ENCODE results near the gene FHAD1.
A peak's percentile ranks its signal among the peaks of the same experiment; 100 is the strongest.

The FHAD1 gene

DNA sequence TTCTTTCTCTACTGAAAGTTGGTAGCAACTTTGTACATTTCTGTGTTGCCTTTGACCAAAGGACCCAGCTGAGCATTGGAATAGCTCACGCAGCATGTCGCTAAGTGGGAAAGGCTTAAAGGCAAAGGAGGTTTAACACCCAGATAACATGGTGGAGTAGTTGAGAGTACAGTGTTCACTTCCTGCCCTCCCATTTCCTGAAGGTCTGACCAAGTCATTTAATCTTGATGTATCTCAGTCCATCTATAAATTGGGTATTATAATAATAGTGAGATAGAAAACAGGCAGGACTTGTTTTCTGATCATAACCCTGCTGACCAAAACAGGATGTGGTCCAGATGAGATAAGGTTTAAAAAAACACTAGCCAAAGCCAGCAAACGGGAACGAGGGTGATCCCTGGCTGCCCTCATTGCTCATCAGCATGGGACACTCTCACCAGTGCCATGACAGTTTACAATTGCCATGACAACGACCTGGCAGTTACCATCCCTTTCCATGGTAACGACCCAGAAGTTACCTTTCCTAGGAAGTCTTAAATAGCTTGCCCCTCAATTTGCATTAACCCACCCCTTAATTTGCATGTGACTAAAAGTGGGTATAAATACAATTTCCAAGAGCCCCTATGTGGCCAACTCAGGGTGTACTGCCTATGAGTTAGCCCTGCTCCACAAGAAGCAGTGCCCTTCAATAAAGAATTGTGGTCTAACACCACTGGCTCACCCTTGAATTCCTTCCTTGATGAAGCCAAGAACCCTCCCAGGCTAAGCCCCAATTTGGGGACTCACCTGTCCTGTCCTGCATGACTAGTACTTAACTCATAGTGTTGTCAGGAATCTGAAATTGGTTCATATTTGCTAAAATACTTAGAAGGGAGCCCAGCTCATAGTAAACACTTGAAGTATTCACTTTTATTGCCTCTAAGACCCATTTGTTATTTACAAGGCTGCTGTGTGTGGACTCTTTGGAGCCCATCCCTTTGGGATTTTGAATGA is 28.4 kb upstream of the FHAD1 start:
- peak; percentile 39 for DNase-seq (ENCODE audit: low read depth)

DNA sequence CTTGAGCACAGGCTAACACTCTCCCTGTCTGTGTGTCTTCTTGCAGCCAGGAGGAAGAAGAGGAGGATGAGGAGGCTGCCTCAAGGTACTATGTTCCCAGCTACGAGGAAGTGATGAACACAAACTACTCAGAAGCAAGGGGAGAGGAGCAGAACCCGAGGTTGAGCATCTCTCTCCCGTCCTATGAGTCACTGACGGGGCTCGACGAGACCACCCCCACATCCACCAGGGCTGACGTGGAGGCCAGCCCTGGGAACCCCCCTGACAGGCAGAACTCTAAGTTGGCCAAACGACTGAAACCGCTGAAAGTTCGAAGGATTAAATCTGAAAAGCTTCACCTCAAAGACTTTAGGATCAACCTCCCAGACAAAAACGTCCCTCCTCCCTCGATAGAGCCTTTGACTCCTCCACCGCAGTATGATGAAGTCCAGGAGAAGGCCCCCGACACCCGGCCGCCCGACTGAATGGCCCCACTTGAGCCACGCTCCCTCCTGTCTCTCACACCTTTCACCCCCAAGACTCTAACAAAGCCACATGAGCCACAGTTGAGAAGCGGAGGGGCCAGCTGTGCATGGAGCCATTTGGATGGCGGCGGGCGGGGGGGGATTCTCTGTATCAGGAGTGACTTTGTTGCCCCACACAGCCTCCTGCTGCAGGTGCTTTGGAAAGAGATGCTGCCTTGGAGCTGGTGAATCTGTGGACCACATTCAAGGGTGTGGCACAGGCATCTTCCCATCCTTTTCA is 27.6 kb upstream of the FHAD1 start:
- no peak for DNase-seq (ENCODE audit: low read depth)

DNA sequence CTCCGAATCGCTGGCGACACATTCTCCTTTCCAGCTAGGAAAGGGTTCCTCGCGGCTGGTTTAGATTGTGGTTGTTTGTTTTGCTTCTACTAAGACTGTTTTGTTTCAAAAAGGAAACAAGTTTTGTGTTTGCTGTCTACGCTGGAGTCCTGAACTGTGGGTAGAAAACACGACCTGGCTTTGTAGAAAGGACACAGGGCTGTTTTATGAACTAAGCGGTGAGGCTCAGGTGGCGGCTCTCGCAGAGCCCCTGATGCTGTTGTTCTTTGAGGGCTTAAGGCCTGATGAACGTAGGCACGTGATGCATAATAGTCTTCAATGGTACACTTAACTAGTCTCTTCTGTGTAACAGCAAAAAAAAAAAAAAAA is 27.0 kb upstream of the FHAD1 start:
- DNase-seq (ENCODE audit: low read depth): no peak

DNA sequence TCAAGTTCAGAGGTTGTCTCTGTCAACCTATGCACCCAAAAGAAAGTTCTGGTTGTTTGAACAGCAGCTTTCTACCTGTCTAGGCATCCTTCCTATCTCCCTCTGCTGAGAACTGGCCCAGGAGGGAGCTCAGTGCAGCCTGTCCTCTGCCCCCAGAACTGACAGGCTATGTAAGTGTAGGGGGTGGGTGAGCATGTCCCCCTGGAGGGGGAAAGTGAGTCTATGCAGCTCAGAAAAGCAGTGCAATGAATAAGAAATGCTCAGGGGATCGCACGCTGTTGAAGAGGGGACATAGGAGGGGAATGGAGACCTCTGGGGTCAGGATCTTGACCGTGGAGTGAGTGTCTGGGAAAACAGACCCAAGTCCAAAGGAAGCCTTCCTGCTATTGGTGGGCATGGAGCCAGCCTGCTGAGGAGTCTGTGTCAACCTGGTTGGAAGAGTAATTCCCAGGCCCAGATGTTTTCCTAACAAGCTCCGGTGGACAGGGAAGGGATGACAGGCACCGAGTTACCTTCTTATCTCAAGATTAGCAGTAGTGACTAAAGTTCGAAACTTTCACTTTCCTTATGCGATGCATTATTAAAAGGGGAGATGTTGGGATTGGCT is 26.1 kb upstream of the FHAD1 start:
- DNase-seq (ENCODE audit: low read depth): no peak

DNA sequence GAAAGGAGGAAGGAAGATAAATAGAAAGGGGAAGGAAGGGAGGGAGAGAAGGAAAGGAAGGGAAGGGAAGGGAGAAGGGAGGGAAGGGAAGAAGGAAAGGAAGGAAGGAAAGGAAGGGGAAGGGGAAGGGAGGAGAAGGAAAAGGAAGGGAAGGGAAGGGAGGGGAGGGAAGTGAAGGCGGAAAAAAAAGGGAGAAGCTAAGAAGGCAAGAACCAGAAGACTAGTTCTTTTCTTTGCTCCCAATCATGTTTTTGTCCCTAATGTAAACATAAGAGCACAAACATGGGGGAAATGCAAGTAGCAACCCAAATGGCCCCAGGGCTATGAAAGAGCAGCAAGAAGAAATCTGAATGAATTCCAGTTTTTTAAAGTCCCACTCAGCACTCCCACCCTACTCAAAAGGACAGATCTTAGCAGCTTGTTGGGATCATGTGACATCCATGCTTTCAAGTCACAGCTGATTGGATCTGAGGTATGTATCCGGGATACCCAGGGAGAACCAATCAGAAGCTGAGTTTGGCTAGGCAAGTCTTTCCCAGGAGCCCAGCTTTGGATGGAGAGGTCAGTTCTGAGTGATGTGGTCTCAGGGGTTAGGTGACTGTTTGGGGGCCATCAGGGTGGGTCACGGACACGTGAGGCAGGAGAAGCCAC is 24.2 kb upstream of the FHAD1 start:
- no peak for DNase-seq (ENCODE audit: low read depth)

DNA sequence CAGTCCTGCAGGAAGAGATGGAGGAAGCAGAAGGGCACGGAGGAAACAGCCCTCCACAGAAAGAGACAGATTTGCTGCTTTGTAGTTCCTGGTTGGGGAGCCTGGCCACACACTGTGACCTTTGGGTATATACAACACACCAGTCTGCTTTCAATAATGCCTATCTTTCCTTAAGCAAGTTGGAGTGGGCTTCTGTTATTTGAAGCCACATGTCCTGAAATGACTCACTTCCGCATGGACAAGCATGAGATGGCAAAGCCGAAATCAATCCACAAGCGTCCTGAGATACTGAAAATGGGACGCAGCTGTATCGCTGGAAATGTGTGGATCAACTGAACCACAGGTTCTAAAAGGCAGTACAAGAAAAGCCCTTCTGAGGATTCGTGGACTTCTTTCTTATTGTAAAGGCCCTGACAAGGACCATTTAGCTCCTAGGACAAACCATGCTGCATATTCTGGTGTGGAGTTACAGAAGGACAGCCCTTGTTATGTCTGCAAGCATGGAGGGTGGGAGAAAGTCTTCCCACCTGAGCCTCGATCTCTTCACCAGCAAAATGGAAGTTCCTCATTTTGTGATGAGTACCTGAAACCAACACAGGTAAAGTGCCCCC is 22.7 kb upstream of the FHAD1 start:
- no peak for DNase-seq (ENCODE audit: low read depth)

DNA sequence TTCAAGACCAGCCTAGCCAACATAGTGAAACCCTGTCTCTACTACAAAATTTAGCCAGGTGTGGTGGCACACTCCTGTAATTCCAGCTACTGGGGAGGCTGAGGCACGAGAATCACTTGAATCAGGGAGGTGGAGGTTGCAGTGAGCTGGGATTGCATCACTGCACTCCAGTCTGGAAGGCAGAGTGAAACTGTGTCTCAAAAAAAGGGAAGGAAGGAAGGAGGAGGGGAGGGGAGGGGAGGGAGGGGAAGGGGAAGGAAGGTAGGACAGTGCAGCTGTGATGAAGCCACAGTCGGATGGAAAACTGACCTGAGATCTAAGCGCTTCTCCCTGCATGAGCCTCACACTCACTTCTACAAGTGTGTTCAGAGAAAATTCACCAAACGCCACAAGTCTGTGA is 22.0 kb upstream of the FHAD1 start:
- no peak for DNase-seq (ENCODE audit: low read depth)

DNA sequence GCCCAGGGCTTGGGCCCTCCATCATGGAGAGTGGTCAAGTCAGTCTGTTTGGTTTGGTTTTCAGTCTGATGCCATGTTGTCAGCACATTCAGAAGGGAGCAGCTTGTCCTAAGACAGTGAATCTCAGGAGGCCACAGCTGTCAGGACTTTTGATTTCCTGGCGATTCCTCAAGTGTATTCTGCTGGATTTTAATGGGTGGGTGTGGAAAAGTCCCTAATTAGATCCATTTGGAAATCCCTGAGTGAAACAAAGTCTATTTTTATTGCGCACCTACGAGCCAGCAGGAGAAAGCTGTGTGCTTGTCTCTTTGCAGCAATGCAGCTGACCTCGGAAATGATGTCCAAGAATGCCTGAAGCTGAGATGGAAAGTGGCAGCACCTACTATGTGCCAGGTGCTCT is 21.6 kb upstream of the FHAD1 start:
- DNase-seq (ENCODE audit: low read depth): no peak

DNA sequence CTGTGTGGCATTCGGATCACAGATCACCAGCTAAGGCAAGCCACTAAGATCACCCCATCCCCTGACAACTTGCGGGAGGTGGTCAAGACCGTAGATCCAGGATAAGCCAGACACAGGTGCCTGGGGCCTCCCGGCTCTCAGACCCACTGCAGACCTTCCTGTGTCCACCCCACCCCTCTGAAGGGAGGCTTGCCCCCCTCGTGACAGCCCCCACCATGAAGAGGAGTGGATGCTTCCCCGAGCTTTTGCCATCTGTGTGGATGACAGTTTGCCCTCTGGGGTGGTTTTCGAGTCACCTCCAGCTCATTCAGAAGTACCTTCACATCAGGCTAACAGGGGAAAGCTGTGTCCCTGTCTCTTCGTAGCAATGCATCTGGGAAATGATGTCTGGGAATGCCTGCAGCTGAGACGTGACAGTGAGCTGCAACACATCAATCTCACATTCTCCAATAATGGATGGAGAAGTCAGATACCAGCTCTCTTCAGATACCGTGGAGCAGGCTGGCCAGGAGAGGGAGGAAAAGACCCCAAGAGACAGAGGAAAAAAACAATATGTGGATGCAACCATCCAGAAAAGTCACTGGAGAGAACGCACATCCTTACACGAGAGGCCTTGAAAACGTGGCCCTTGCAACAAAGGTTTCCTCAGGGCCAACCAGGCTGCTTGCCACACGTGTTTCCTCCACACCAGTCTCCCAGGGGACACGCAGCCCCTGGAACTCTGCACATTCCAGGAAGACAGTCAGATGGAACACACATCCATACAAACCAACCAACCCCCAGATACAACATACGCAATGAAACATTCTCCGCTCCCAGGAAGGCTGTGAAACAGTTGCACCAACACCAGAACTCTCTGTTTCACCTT is 20.4 kb upstream of the FHAD1 start:
- DNase-seq (ENCODE audit: low read depth): no peak

DNA sequence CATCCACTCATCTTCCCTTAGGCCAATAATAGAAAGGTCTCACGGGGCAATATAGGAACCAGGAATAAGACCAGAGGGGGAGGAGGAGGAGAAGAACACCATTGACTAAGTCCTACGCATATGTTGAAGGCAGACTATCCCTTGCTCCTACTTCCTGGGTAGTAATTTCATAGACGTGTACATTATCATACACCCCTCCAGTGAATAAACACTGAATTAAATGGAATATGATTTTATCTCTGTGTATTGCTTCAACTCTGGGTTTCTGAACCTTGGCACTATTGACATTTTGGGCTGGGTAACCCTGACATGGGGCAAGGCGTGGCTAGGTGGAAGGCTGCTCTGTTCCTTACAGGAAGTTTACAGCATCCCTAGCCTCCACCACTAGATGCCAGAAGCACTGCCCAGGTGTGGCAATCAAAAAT is 17.3 kb upstream of the FHAD1 start:
- no peak for DNase-seq (ENCODE audit: low read depth)

DNA sequence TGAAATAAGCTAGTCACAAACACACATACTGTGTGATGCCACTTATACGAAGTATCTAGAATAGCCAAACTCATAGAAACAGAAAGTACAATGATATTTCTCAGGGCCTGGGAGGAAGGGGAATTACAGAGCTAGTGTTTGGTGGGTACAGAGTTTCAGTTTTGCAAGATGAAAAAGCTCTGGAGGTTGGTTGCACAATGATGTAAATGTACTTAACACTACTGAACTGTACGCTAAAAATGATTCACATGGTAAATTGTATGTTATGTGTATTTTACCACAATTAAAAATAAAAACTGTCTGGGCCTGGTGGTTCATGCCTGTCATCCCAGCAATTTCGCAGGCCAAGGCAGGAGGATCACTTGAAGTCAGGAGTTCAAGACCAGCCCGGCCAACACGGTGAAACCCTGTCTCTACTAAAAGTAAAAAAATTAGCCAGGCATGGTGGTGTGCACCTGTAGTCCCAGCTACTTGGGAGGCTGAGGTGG is 15.3 kb upstream of the FHAD1 start:
- no peak for DNase-seq (ENCODE audit: low read depth)

DNA sequence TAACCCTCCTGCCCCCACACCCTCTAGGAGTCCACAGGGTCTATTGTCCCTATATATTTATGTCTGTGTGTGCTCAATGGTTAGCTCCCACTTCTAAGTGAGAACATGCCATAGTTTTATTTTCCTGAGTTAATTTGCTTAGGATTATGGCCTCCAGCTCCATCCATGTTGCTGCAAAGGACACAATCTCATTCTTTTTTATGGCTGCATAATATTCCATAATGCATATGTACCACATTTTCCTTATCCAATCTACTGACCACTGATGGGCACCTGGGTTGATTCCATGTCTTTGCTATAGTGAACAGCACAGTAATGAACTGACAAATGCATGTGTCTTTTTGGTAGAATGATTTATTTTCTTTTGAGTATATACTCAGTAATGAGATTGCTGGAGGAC is 13.3 kb upstream of the FHAD1 start:
- no peak for DNase-seq (ENCODE audit: low read depth)

DNA sequence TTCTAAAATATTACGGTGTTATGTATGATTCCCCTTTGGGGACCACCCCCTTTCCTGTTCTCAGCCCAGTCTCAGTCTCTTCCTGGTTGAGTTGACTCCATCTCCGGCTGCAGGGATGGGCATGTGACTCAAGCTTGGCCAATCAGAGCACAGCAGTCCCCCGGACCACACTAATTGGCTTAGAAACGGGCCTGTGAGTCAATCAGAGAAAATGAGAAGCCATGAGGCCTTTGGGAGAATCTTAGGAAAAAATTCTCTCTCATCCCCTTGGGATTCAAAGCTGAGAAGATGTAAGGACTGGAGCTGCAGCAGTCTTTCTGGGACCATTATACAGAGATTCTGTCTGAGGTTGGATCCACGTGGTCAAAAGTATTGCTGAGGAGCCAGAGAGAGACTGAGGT is 10.7 kb upstream of the FHAD1 start:
- peak; percentile 31 for DNase-seq (ENCODE audit: low read depth)

DNA sequence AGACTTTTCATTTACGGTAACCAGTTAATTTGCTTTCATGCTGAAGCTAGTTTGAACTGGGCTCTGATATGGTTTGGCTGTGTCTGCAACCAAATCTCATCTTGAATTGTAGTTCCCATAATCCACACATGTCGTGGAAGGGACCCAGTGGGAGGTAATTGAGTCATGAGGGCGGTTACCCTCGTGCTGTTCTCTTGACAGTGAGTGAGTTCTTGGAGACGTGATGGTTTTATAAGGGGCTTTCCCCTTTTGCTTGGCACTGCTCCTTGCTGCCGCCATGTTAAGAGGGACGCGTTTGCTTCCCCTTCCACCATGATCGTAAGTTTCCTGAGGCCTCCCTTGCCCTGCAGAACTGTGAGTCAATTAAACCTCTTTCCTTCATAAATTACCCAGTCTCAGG is 10.3 kb upstream of the FHAD1 start:
- DNase-seq (ENCODE audit: low read depth): no peak

DNA sequence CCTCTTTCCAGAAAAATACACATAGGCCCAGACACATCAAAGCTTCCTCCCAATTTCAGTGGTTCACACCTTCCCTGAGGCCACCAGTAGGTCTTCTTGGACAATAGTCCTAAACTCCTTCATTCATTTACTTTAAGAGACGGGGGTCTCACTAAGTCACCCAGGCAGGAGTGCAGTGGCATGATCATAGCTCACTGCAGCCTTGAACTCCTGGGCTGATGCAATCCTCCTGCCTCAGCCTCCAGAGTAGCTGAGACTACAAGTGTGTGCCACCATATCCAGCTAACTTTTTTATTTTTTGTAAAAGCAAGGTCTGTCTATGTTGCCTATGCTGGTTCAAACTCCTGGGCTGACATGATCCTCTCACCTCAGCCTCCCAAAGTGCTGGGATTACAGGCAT is 8.2 kb upstream of the FHAD1 start:
- no peak for DNase-seq (ENCODE audit: low read depth)

DNA sequence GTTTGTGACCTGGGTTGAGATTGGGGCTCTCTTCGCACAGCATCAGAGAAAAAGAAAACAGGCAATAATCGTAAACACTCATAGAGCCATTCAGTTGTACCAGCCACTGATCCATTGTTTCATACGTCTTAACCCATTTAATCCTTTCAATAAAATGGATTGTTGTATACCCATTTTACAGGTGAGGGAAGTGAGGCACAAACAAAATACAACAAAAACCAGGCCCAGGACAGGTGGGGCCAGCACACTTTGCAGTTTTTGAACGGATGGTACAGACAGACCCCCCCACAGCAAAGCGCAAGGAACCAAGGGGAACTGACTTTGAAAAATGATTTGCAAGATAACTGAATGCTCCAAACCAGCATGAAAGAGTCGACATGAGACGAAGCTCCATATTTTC is 4.3 kb upstream of the FHAD1 start:
- no peak for DNase-seq (ENCODE audit: low read depth)

DNA sequence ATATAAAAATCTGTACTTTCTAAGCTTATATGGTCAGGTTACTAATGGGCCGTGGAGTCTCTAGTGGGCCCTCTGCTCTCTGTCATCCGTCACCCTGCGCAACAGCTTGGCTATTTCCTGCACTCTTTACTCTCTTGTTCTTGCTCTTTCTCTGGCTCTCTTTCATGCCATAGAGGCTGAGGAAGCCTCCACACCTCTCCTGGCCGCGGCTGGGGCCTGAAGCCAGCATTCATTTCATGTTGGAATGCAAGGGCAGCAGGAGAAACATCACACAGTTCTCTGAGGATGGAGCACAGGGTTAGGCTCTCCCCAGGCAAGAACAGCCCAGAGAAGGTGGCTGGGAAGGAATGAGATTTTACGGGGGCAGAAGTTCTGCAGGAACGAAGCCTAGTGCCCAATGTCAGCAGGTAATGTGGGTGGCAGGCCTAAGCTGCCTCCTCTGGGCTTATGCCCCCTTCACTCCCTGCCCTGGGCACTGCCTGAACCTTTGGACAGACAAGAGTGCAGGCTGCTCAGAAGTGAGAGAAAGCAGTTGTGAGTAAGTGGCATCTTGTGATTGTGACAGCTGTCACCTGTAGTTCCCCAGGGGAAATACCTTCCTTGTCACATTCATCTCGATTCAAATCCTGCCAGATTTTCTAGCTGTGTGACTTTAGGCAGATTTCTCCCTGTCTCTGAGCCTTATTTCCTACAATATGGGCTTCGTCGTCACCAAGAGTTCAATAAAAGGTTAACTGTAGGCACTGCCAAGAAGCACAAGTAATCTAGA is 3.6 kb upstream of the FHAD1 start:
- DNase-seq (ENCODE audit: low read depth): no peak

DNA sequence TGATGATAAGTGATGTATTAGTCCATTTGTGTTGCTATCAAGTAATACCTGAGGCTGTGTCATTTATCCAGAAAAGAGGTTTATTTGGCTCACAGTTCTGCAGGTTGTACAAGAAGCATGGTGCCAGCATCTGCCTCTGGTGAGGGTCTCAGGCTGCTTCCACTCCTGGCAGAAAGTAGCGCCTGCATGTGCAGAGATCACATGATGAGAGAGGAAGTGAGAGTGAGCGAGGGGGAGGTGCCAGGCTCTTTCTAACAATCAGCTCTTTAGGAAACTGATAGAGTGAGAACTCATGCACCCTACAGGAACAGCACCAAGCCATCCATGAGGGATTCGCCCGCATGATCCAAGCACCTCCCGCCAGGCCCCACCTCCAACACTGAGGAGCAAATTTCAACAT is 2.2 kb upstream of the FHAD1 start:
- DNase-seq (ENCODE audit: low read depth): no peak

DNA sequence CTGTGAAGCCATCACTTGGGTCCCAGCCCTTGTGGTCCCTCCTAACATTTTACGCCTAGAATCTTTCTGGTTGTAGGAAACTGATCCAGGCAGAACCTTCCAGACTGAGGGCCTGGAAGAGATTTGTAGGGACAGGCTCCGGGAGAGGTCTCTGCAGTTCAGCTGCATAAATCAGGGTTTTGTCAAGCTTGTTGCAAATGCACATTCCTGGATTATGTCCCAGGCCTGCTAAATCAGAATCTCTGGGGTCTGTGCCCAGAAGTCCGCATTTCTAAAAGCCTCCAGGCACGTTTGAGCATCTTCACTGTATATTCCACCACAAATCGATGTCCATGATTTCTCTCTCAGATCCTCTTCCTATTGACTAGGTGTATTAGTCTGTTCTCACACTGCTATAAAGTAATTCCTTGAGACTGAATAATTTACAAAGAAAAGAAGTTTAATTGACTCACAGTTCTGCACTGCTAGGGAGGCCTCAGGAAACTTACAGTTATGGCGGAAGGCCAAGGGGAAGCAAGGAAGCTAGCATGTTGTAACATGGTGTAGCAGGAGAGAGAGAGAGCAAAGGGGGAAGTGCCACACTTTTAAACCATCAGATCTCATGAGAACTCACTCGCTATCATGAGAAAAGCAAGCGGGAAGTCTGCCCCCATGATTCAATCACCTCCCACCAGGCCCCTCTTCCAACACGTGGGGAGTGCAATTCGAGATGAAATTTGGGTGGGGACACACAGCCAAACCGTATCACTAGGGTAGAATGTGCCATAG is 1.2 kb upstream of the FHAD1 start:
- DNase-seq (ENCODE audit: low read depth): peak; percentile 52

Measured in EH (cell line).